DOHH2 (cell line): ENCODE results near the gene RAP1GAP.

Source experiments
- H3F3A ChIP-seq: fragments of 200-600 bp; sonication (generic), shearing (Covaris generic); 2 replicates; pipeline ENCODE4 v1.6.0; 2016; ENCODE audit warnings: antibody characterized with exemption, mild to moderate bottlenecking; ENCODE audit not compliant: control insufficient read depth, insufficient read depth
- H3K27ac ChIP-seq: fragments of 200-600 bp; sonication (generic); 2 replicates; pipeline ENCODE4 v1.5.1; 2014; ENCODE audit warnings: low read depth, mild to moderate bottlenecking, low read length, moderate library complexity
- H3K27me3 ChIP-seq: fragments of 200-600 bp; sonication (generic); 2 replicates; pipeline ENCODE4 v1.6.1; 2014; ENCODE audit warnings: mild to moderate bottlenecking, low read length, mixed read lengths; ENCODE audit not compliant: control insufficient read depth
- H3K36me3 ChIP-seq: fragments of 200-600 bp; sonication (generic); 2 replicates; pipeline ENCODE4 v1.6.1; 2014; ENCODE audit warnings: mild to moderate bottlenecking, low read length, moderate library complexity, mixed read lengths; ENCODE audit not compliant: control insufficient read depth
- H3K4me1 ChIP-seq: fragments of 200-600 bp; sonication (generic); 2 replicates; pipeline ENCODE4 v1.6.1; 2014; ENCODE audit warnings: mild to moderate bottlenecking, low read length, mixed read lengths; ENCODE audit not compliant: control insufficient read depth
- H3K4me2 ChIP-seq: fragments of 200-600 bp; sonication (generic); 2 replicates; pipeline ENCODE4 v1.6.0; 2014; ENCODE audit warnings: mild to moderate bottlenecking, low read length, moderate library complexity
- H3K4me3 ChIP-seq: fragments of 200-600 bp; sonication (generic); 2 replicates; pipeline ENCODE4 v1.5.1; 2014; ENCODE audit warnings: mild to moderate bottlenecking, low read length, mixed read lengths
- H3K79me2 ChIP-seq: fragments of 200-600 bp; sonication (generic); 2 replicates; pipeline ENCODE4 v1.6.1; 2014; ENCODE audit warnings: mild to moderate bottlenecking, low read length, mixed read lengths; ENCODE audit not compliant: control insufficient read depth
- H3K9me2 ChIP-seq: fragments of 200-600 bp; sonication (generic); replicated peaks from 2 replicates; pipeline ENCODE4 v1.6.1; 2014; ENCODE audit warnings: mild to moderate bottlenecking, low read length, mixed read lengths; ENCODE audit not compliant: control insufficient read depth
- H3K9me3 ChIP-seq: fragments of 200-600 bp; sonication (generic); 2 replicates; pipeline ENCODE4 v1.6.1; 2014; ENCODE audit warnings: antibody characterized with exemption, low read length, mixed read lengths; ENCODE audit not compliant: control insufficient read depth, insufficient read depth
- H4K20me1 ChIP-seq: fragments of 200-600 bp; sonication (generic); 2 replicates; pipeline ENCODE4 v1.6.0; 2014; ENCODE audit warnings: low read depth, mild to moderate bottlenecking, antibody characterized with exemption, low read length, moderate library complexity; ENCODE audit not compliant: control insufficient read depth, insufficient read depth
- CTCF ChIP-seq: fragments of 200-600 bp; sonication (generic); IDR thresholded peaks from one replicate; pipeline ENCODE4 v1.5.1; 2014; ENCODE audit warnings: antibody characterized with exemption, mild to moderate bottlenecking, low read depth, low read length; ENCODE audit not compliant: poor library complexity, severe bottlenecking
- EZH2phosphoT487 ChIP-seq: fragments of 200-600 bp; sonication (generic); IDR thresholded peaks from 2 replicates; pipeline ENCODE4 v1.6.1; 2017; ENCODE audit warnings: borderline replicate concordance, mild to moderate bottlenecking, antibody characterized with exemption, low read length, moderate library complexity, mixed read lengths

RAP1GAP gene

DNA sequence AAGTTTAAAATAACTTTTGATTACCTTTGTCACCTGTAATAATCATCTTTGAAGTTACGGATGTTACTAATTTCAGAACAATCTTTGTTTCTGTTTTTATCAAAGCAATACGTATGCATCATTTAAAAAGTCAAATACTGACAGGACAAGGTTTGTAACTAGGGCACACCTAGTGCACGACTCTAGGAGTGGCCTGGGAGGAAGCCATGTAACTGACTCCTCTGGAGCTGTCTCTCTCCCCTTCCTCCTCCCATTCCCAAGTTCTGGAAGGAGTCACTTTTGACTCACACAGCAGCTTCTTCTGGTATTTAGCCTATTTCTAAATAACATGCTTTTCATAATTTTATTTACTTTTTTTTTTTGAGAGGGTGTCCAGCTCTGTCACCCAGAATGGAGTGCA, 11.8 kb upstream of the RAP1GAP start:
- Histone ChIP-seq H3F3A (no peaks in the 10 kb centered on the region), H3K27ac (no peak overlapping the region), H3K4me1 (no peaks in the 10 kb centered on the region), H3K9me2 (no peaks in the 10 kb centered on the region), H4K20me1 (no peaks in the 10 kb centered on the region), H3K79me2 (no peaks in the 10 kb centered on the region), H3K4me3 (no peak overlapping the region), H3K36me3 (peaks cover 15% of the 10 kb centered on the region), H3K9me3 (no peaks in the 10 kb centered on the region), H3K4me2 (no peak overlapping the region), H3K27me3 (no peaks in the 10 kb centered on the region)
- TF ChIP-seq CTCF (no peak), EZH2phosphoT487 (no peak)

GRCh38 chr1:21680381-21680780, 11.2 kb upstream of the RAP1GAP start:
- TF ChIP-seq EZH2phosphoT487, result no peak
- TF ChIP-seq CTCF, result no peak
- Histone ChIP-seq H3K4me2 (no peak overlapping the region), H3F3A (0 out of 2 replicates have a peak, but pooled peaks cover under 1% of the 10 kb centered on the region), H3K9me2 (no peaks in the 10 kb centered on the region), H3K36me3 (peaks cover 10% of the 10 kb centered on the region), H3K9me3 (no peaks in the 10 kb centered on the region), H3K4me3 (no peak overlapping the region), H3K27ac (no peak overlapping the region), H3K79me2 (no peaks in the 10 kb centered on the region), H3K4me1 (no peaks in the 10 kb centered on the region), H4K20me1 (no peaks in the 10 kb centered on the region), H3K27me3 (no peaks in the 10 kb centered on the region)

GRCh38 chr1:21677168-21677567, 8.0 kb upstream of the RAP1GAP start:
- H3K4me3 ChIP-seq, result no peak overlapping the region
- no peak overlapping the region for H3K4me2 ChIP-seq
- peaks cover 3% of the 10 kb centered on the region; the same call in 1 of the 2 replicates for H3F3A ChIP-seq
- H4K20me1 ChIP-seq, result no peaks in the 10 kb centered on the region
- H3K27me3 ChIP-seq, result no peaks in the 10 kb centered on the region
- H3K27ac ChIP-seq, result no peak overlapping the region
- H3K9me2 ChIP-seq, result no peaks in the 10 kb centered on the region
- H3K79me2 ChIP-seq, result no peaks in the 10 kb centered on the region
- TF ChIP-seq EZH2phosphoT487 (no peak), CTCF (no peak)
- H3K4me1 ChIP-seq, result no peaks in the 10 kb centered on the region
- peaks cover 2% of the 10 kb centered on the region; the same call in 1 of the 2 replicates for H3K36me3 ChIP-seq
- H3K9me3 ChIP-seq, result no peaks in the 10 kb centered on the region
